ENCODE measurements around the gene NDUFB6. TPM values are rescaled to one million over a fixed set of nuclear protein-coding genes. Genes with fewer than 3 reads are reported as not detected.
"Not testable (repeated sequence)": the region's sequence is repeated elsewhere in the genome, so short reads cannot be mapped to it uniquely, and the experiment has no call there.

Gene NDUFB6
- total RNA-seq, 4 donors from 2014 or later = 29.9 to 61.0 (median 41.1) TPM

DNA sequence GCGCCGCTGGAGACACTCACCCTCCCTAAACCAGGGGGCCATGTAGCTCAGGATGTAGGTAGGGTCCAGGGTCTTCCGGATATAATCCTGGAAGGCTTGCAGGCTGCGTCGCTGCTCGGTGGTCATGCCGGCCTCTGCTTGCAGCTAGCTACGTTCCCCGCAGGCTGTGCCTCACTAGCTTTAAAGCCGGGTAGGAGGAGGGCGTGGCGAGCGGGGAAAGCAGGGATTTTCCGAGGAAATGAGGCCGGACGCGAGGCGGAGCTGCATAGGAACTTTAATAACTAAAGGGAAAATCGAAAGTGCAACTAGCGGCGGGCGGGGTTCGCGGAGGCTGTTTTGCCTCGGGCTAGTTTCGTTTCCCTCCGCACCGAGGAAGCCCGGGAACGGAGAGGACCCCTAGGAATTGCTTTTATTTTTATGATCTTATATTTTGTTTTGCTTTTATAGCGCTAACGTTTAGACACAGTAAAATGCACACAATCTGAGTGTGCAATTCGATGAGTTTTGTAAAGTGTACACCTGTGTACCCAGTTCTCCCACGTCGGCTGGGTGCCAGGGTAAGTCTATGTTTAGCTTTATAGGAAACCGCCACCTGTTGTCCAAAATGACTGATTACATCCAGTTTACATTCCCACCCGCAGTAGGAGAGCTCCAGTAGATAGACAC is 46.8 kb downstream of the NDUFB6 start, which contains the start of gene RIGI:
Gene RIGI (minus strand): TSS at position 156 of the 666 bp plus-strand sequence. CDS start 30 bp downstream, at position 126.
- TF ChIP-seq, protein P1, sequence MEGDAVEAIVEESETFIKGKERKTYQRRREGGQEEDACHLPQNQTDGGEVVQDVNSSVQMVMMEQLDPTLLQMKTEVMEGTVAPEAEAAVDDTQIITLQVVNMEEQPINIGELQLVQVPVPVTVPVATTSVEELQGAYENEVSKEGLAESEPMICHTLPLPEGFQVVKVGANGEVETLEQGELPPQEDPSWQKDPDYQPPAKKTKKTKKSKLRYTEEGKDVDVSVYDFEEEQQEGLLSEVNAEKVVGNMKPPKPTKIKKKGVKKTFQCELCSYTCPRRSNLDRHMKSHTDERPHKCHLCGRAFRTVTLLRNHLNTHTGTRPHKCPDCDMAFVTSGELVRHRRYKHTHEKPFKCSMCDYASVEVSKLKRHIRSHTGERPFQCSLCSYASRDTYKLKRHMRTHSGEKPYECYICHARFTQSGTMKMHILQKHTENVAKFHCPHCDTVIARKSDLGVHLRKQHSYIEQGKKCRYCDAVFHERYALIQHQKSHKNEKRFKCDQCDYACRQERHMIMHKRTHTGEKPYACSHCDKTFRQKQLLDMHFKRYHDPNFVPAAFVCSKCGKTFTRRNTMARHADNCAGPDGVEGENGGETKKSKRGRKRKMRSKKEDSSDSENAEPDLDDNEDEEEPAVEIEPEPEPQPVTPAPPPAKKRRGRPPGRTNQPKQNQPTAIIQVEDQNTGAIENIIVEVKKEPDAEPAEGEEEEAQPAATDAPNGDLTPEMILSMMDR (IDR thresholded peaks at IDR 0.05) = peak; percentile 31
- peak in 2 of 3 donors; percentile 19 to 35 for TF ChIP-seq POLR2AphosphoS5 (IDR thresholded peaks at IDR 0.05)
- TF ChIP-seq POLR2A (IDR thresholded peaks at IDR 0.05) = peak in 1 of 2 donors; percentile 58
- TF ChIP-seq EP300 (IDR thresholded peaks at IDR 0.05) = no peak
- Histone ChIP-seq H3K27me3 (no peaks in the 10 kb centered on the region), H3K4me3 (peak within 1 kb of the TSS; percentile 57), H3K36me3 (no peaks in the 10 kb centered on the region), H3K4me1 (peaks cover 27% of the 10 kb centered on the region), H3K27ac (peak within 1 kb of the TSS; percentile 77), H3K9me3 (no peaks in the 10 kb centered on the region)
- under 1% methylated on average over 30 of the region's 37 CpGs for WGBS
- DNase-seq (ENCODE audit: low spot score in 2 of 2) = peak; percentile 96 to 97

DNA sequence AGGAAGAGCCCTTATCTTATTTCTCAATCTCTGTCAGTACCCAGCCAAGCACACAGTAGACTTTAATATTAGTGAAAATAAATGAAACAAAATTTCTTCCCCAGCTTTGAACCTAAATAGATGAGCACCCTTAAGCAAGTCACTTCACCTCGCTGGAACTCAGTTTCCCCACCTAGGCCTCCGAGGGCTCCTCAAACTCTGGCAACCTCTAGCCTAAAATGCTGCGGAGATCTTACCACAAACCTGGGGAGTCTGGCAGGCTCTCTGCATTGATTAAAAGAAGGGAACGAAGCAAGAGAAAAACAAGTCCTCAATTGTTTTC is 47.3 kb downstream of the NDUFB6 start:
- 0% methylated on average over 4 of the region's 4 CpGs for WGBS
- Histone ChIP-seq H3K27ac (peak overlapping the region; percentile 77), H3K9me3 (no peaks in the 10 kb centered on the region), H3K4me3 (peak overlapping the region; percentile 57), H3K36me3 (no peaks in the 10 kb centered on the region), H3K27me3 (no peaks in the 10 kb centered on the region), H3K4me1 (peaks cover 27% of the 10 kb centered on the region)
- DNase-seq (ENCODE audit: low spot score in 2 of 2) = no peak
- TF ChIP-seq POLR2A (IDR thresholded peaks at IDR 0.05) = no peak
- TF ChIP-seq, protein P1 (IDR thresholded peaks at IDR 0.05) = no peak
- no peak for TF ChIP-seq EP300 (IDR thresholded peaks at IDR 0.05)
- TF ChIP-seq POLR2AphosphoS5 (IDR thresholded peaks at IDR 0.05) = no peak

DNA sequence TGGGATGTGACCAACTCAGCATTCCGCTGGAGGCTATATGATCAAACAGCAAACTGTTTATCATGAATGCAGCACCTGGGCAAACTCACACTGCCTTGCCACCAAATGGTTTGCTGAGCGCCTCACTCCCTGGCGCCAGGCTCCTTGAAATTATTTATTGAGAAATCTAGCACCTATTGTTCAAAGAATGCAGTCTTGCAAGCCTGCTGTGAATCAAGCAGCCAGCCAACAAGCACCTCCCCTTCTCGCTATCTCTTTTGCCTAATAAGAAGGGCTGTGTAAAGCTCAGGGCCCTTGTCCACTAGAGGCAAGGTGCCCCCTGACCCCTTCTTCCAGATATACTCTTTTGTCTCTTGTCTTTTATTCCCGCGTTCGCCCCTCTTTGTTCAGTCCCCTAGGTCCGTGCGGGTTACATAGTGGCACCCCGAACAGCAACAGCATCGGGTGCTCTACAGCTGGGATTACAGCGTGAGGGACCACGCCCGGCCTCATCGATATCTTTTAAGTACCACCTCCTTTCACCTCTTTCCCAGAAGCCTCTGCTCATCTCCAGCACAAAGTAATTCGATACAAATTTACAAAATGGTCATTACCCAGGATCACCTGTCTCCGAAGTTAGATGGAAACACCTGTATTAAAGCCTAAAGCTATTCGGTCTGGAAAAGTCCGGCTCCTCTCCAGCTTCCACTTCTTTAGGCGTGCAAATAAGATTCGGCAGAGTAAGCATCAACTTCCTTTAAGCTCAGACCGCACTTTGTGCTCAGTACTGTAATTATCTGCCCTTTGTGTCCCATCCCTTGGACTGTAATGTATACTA is 47.9 kb downstream of the NDUFB6 start:
- DNase-seq (ENCODE audit: low spot score in 2 of 2) = no peak
- 19% methylated on average over 22 of the region's 22 CpGs for WGBS

DNA sequence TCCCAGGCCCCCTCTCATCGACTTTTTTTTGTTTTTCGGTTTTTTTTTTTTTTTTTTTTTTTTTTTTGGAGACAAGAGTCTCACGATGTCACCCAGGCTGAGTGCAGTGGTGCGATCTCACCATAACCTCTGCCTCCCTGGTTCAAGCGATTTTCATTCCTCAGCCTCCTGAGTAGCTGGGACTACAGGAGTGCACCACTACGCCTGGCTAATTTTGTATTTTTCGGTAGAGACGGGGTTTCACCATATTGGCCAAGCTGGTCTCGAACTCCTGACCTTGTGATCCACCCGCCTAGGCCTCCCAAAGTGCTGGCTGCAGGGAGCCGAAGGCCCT is 48.4 kb downstream of the NDUFB6 start:
- not testable (repeated sequence) for H3K27me3 ChIP-seq; H3K9me3 ChIP-seq; DNase-seq (ENCODE audit: low spot score in 2 of 2); H3K36me3 ChIP-seq
- Histone ChIP-seq H3K27ac (peak overlapping the region; percentile 77), H3K4me3 (peak overlapping the region; percentile 57), H3K4me1 (peaks cover 27% of the 10 kb centered on the region)
- 87% methylated on average over 11 of the region's 11 CpGs for WGBS

More for the DNA sequence above, 47.9 kb downstream of the NDUFB6 start:
- Histone ChIP-seq H3K4me3 (peak overlapping the region; percentile 57), H3K36me3 (no peaks in the 10 kb centered on the region), H3K27ac (peak overlapping the region; percentile 77), H3K4me1 (peaks cover 27% of the 10 kb centered on the region), H3K27me3 (no peaks in the 10 kb centered on the region), H3K9me3 (no peaks in the 10 kb centered on the region)
- TF ChIP-seq POLR2AphosphoS5 (IDR thresholded peaks at IDR 0.05) = no peak

DNA sequence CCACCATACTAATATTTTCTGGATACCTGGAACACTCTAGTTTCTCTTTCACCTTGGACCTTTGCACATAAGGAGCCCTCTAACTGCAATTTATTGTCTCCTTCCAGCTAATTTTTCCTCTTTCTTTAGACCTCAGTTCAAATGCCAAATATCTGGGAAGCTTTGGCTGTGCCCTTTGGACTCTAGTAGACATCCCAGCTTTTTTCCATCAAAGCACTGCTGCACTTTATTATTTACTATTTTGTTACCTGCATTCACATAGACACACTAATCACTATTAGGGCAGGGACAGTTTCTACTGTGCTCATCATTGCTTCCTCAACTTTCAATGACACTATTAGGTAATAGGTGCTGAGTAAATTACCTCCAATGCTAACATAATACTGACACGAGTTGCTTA is 49.0 kb downstream of the NDUFB6 start:
- 74% methylated on average over 1 of the region's 1 CpG for WGBS
- Histone ChIP-seq H3K36me3 (no peaks in the 10 kb centered on the region), H3K27me3 (no peaks in the 10 kb centered on the region), H3K27ac (no peak overlapping the region), H3K9me3 (no peaks in the 10 kb centered on the region), H3K4me1 (peaks cover 27% of the 10 kb centered on the region), H3K4me3 (no peak overlapping the region)
- TF ChIP-seq EP300 (IDR thresholded peaks at IDR 0.05) = no peak
- no peak for TF ChIP-seq POLR2A (IDR thresholded peaks at IDR 0.05)
- no peak for TF ChIP-seq POLR2AphosphoS5 (IDR thresholded peaks at IDR 0.05)
- TF ChIP-seq, protein P1 (IDR thresholded peaks at IDR 0.05) = no peak
- no peak for DNase-seq (ENCODE audit: low spot score in 2 of 2)

DNA sequence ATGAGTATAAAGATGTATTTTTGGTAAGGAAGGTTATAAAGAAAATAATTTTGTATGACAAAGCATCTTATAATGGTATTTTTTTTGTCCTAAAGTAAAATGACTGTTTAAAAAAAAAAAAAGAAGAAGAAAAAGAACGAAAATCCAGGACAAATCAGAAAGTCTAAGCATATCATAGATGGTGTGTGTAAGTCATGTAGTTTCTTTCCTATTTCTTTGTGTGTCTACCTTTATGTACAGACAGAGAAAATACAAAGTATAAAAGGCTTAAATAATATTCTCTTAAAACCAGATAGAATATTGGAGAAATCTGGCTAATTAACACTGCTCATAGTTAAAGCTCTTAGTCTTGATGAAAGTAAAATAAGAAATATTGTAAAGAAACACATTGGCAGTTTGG is 54.7 kb downstream of the NDUFB6 start:
- H3K27ac ChIP-seq = no peak overlapping the region
- H3K36me3 ChIP-seq = no peaks in the 10 kb centered on the region
- H3K4me3 ChIP-seq = no peak overlapping the region
- H3K27me3 ChIP-seq = no peaks in the 10 kb centered on the region
- 93% methylated on average over 1 of the region's 1 CpG for WGBS
- H3K4me1 ChIP-seq = no peaks in the 10 kb centered on the region
- no peaks in the 10 kb centered on the region for H3K9me3 ChIP-seq
- no peak for TF ChIP-seq POLR2AphosphoS5 (IDR thresholded peaks at IDR 0.05)
- TF ChIP-seq, protein P1 (IDR thresholded peaks at IDR 0.05) = no peak
- no peak for TF ChIP-seq EP300 (IDR thresholded peaks at IDR 0.05)
- TF ChIP-seq POLR2A (IDR thresholded peaks at IDR 0.05) = no peak
- no peak for DNase-seq (ENCODE audit: low spot score in 2 of 2)
